ENCODE measurements around the gene SERINC5.

SERINC5 gene

GRCh38 chr5:80227979-80228596 lies 27.8 kb downstream of the SERINC5 start:
- H3K4me3 ChIP-seq (replicated peaks; ENCODE audit: insufficient read depth, low read length), result no peak overlapping the region
- H3K27me3 ChIP-seq (ENCODE audit: insufficient read depth, poor library complexity, severe bottlenecking), result no peaks in the 10 kb centered on the region
- TF ChIP-seq POLR2AphosphoS5 (IDR thresholded peaks at IDR 0.05; ENCODE audit: low read depth), result no peak
- TF ChIP-seq, protein P1, sequence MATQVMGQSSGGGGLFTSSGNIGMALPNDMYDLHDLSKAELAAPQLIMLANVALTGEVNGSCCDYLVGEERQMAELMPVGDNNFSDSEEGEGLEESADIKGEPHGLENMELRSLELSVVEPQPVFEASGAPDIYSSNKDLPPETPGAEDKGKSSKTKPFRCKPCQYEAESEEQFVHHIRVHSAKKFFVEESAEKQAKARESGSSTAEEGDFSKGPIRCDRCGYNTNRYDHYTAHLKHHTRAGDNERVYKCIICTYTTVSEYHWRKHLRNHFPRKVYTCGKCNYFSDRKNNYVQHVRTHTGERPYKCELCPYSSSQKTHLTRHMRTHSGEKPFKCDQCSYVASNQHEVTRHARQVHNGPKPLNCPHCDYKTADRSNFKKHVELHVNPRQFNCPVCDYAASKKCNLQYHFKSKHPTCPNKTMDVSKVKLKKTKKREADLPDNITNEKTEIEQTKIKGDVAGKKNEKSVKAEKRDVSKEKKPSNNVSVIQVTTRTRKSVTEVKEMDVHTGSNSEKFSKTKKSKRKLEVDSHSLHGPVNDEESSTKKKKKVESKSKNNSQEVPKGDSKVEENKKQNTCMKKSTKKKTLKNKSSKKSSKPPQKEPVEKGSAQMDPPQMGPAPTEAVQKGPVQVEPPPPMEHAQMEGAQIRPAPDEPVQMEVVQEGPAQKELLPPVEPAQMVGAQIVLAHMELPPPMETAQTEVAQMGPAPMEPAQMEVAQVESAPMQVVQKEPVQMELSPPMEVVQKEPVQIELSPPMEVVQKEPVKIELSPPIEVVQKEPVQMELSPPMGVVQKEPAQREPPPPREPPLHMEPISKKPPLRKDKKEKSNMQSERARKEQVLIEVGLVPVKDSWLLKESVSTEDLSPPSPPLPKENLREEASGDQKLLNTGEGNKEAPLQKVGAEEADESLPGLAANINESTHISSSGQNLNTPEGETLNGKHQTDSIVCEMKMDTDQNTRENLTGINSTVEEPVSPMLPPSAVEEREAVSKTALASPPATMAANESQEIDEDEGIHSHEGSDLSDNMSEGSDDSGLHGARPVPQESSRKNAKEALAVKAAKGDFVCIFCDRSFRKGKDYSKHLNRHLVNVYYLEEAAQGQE (IDR thresholded peaks at IDR 0.05; ENCODE audit: insufficient replicate concordance, low read depth), result no peak
- no peak for TF ChIP-seq GABPA (IDR thresholded peaks at IDR 0.05; ENCODE audit: low read depth)
- TF ChIP-seq, protein P2, sequence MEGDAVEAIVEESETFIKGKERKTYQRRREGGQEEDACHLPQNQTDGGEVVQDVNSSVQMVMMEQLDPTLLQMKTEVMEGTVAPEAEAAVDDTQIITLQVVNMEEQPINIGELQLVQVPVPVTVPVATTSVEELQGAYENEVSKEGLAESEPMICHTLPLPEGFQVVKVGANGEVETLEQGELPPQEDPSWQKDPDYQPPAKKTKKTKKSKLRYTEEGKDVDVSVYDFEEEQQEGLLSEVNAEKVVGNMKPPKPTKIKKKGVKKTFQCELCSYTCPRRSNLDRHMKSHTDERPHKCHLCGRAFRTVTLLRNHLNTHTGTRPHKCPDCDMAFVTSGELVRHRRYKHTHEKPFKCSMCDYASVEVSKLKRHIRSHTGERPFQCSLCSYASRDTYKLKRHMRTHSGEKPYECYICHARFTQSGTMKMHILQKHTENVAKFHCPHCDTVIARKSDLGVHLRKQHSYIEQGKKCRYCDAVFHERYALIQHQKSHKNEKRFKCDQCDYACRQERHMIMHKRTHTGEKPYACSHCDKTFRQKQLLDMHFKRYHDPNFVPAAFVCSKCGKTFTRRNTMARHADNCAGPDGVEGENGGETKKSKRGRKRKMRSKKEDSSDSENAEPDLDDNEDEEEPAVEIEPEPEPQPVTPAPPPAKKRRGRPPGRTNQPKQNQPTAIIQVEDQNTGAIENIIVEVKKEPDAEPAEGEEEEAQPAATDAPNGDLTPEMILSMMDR (IDR thresholded peaks at IDR 0.05; ENCODE audit: insufficient read depth, low read length), result no peak
- TF ChIP-seq SPI1 (IDR thresholded peaks at IDR 0.05; ENCODE audit: borderline replicate concordance, low read depth), result no peak
- no peak for DNase-seq (ENCODE audit: low read depth in 1 of 2, low spot score in 1 of 2)
- H3K27ac ChIP-seq (replicated peaks), result no peak overlapping the region

DNA sequence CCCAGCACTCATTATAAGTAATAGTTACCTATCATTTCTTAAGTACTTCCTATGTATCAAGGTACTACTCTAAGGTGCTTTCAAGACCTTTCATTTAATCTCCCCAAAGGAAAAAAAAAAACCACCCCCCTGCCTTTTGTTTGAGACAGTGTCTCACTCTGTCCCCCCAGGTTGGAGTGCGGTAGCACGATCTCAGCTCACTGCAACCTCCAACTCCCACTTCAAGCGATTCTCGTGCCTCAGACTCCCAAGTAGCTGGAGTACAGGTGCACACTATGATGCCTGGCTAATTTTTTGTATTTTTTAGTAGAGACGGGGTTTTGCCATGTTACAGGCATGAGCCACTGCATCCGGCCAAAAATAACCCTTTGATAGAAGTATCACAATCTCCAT lies 29.9 kb downstream of the SERINC5 start:
- no peak overlapping the region for H3K27ac ChIP-seq (replicated peaks)
- no peak overlapping the region for H3K4me3 ChIP-seq (replicated peaks; ENCODE audit: insufficient read depth, low read length)
- no peak for DNase-seq (ENCODE audit: low read depth in 1 of 2, low spot score in 1 of 2)
- H3K27me3 ChIP-seq (ENCODE audit: insufficient read depth, poor library complexity, severe bottlenecking), result no peaks in the 10 kb centered on the region
- TF ChIP-seq, protein P1 (IDR thresholded peaks at IDR 0.05; ENCODE audit: insufficient replicate concordance, low read depth), result no peak
- TF ChIP-seq POLR2AphosphoS5 (IDR thresholded peaks at IDR 0.05; ENCODE audit: low read depth), result no peak
- TF ChIP-seq GABPA (IDR thresholded peaks at IDR 0.05; ENCODE audit: low read depth), result no peak
- TF ChIP-seq, protein P2 (IDR thresholded peaks at IDR 0.05; ENCODE audit: insufficient read depth, low read length), result no peak
- TF ChIP-seq SPI1 (IDR thresholded peaks at IDR 0.05; ENCODE audit: borderline replicate concordance, low read depth), result no peak

- Histone ChIP-seq H3K27ac (replicated peaks) (no peak overlapping the region), H3K4me3 (replicated peaks; ENCODE audit: insufficient read depth, low read length) (no peak overlapping the region), H3K27me3 (ENCODE audit: insufficient read depth, poor library complexity, severe bottlenecking) (no peaks in the 10 kb centered on the region)
- DNase-seq (ENCODE audit: low read depth in 1 of 2, low spot score in 1 of 2), result no peak
- TF ChIP-seq POLR2AphosphoS5 (IDR thresholded peaks at IDR 0.05; ENCODE audit: low read depth), result no peak
- TF ChIP-seq, protein P1 (IDR thresholded peaks at IDR 0.05; ENCODE audit: insufficient replicate concordance, low read depth), result no peak
- no peak for TF ChIP-seq GABPA (IDR thresholded peaks at IDR 0.05; ENCODE audit: low read depth)
- no peak for TF ChIP-seq SPI1 (IDR thresholded peaks at IDR 0.05; ENCODE audit: borderline replicate concordance, low read depth)
- TF ChIP-seq, protein P2 (IDR thresholded peaks at IDR 0.05; ENCODE audit: insufficient read depth, low read length), result no peak
These were observed 30.5 kb downstream of the SERINC5 start for GRCh38 chr5:80225189-80225933.
